GM12873 (cell line): ENCODE results near the gene GPRC5B.

ENCODE experiments used
- CTCF ChIP-seq: IDR thresholded peaks from 2 replicates; pipeline ENCODE4 v1.5.1; 2012; ENCODE audit warnings: low read depth, mild to moderate bottlenecking, moderate library complexity, low read length, control low read depth; ENCODE audit not compliant: insufficient read depth; ENCODE audit errors: missing control alignments

The GPRC5B gene

GRCh38 chr16:19884611-19885450, at the start of gene GPRC5B:
GPRC5B (minus strand) TSS chr16:19884848; CDS start chr16:19872845, 12,003 bp downstream.
- peak; percentile 8 for TF ChIP-seq CTCF

GRCh38 chr16:19933740-19934139, 49.1 kb upstream of the GPRC5B start:
- TF ChIP-seq CTCF = no peak

GRCh38 chr16:19929062-19929511, 44.4 kb upstream of the GPRC5B start:
- TF ChIP-seq CTCF = no peak

- no peak for TF ChIP-seq CTCF
Observed at GRCh38 chr16:19928432-19928831, 43.8 kb upstream of the GPRC5B start.

DNA sequence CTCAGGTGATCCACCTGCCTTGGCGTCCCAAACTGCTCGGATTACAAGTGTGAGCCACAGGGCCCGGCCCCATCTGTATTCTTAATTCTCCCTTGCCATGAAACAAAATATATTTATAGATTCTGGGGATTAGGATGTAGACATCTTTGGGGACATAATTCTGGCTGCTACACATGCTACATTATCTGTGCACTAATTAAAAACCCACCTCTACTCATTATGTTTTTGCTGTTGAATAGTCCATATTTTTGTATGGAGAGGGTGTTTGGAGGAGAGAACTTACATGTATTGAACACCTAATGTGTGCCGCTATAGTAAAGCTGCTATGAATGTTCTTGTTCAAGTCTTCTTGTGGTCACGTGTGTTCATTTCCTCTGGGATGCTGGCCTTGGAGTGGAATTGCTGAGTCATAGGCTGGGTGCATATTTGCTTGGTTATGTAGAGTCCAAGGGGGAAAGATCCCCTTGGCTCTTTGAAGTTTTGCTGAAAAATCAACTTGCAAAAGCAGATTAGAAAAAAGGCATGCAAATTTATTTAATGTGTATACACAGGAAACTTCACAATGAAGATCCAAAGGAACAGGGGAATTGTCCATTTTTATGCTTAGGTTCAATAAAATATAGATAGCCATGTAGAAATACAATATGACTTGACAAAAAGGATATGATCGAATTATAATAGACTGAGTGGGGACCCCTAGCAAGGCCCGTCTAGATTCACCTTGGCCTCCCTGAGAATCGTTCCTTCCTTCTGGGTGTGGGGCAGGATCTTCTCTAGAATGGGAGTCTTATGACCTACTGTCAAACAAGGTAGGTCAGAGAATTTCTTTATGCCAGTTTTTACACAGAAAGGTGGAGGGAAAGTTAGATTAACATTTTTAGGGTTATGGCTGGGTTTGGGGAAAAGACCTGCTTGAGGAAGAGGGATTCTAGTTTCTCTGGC, 42.1 kb upstream of the GPRC5B start:
- TF ChIP-seq CTCF = no peak

- no peak for TF ChIP-seq CTCF
Observed at GRCh38 chr16:19923396-19923795, 38.7 kb upstream of the GPRC5B start.

GRCh38 chr16:19919142-19919541, 34.5 kb upstream of the GPRC5B start:
- no peak for TF ChIP-seq CTCF
